Activated CD4-positive, alpha-beta memory T cell treated with anti-CD3 and anti-CD28 coated beads, Interleukin-2, amount 10 ng/mL, durations not matched to agents 7 days and 5 days (primary cell): Measurements from ENCODE around the gene PPP2R5A. TPM values are rescaled to one million over a fixed set of nuclear protein-coding genes. Genes with fewer than 3 reads are reported as not detected.
A peak's percentile ranks its signal among the peaks of the same experiment; 100 is the strongest.
"Not testable (repeated sequence)": the region's sequence is repeated elsewhere in the genome, so short reads cannot be mapped to it uniquely, and the experiment has no call there.

Experiments
- CTCF ChIA-PET: fragments of 350-600 bp; sonication (Branson Sonifier 250); formaldehyde crosslinking; loops from one replicate; lab custom pipeline; 2021; ENCODE audit warnings: antibody characterized with exemption, inconsistent platforms; lab: Charles Lee
- POLR2A ChIA-PET: fragments of 350-600 bp; sonication (Branson Sonifier 250); formaldehyde crosslinking; loops from one replicate; lab custom pipeline; 2021; ENCODE audit warnings: antibody characterized with exemption; lab: Charles Lee
- DNase-seq: peaks from one replicate; pipeline ENCODE4 v3.0.0-alpha.2; 2020
- H3K27ac Mint-ChIP-seq: one replicate; pipeline ENCODE4 v1.8.0; 2021; ENCODE audit warnings: mild to moderate bottlenecking, mixed read lengths
- H3K27me3 Mint-ChIP-seq: one replicate; pipeline ENCODE4 v1.8.0; 2021; ENCODE audit warnings: mixed read lengths
- H3K36me3 Mint-ChIP-seq: one replicate; pipeline ENCODE4 v1.8.0; 2021; ENCODE audit warnings: low read depth, mixed read lengths
- H3K4me1 Mint-ChIP-seq: one replicate; pipeline ENCODE4 v1.8.0; 2021; ENCODE audit warnings: mixed read lengths
- H3K4me3 Mint-ChIP-seq: one replicate; pipeline ENCODE4 v1.8.0; 2021; ENCODE audit warnings: mild to moderate bottlenecking, mixed read lengths
- H3K9me3 Mint-ChIP-seq: one replicate; pipeline ENCODE4 v1.8.0; 2021; ENCODE audit warnings: mixed read lengths
- total RNA-seq, 2 experiments: library from RNA; stranded (reverse); gene quantifications; one replicate each; pipeline ENCODE4 v1.2.3, GENCODE V29; 2021

PPP2R5A gene
- total RNA-seq, 2 experiments from 2014 or later, result 65.9 to 67.0 TPM

GRCh38 chr1:212305984-212306452 lies 20.8 kb downstream of the PPP2R5A start:
- Mint-ChIP-seq H3K4me1 (peaks cover 11% of the 10 kb centered on the region), H3K36me3 (peaks cover 48% of the 10 kb centered on the region)
- DNase-seq, H3K9me3 Mint-ChIP-seq, H3K27ac Mint-ChIP-seq, H3K4me3 Mint-ChIP-seq, CTCF ChIA-PET, H3K27me3 Mint-ChIP-seq, POLR2A ChIA-PET: not testable (repeated sequence)

DNA sequence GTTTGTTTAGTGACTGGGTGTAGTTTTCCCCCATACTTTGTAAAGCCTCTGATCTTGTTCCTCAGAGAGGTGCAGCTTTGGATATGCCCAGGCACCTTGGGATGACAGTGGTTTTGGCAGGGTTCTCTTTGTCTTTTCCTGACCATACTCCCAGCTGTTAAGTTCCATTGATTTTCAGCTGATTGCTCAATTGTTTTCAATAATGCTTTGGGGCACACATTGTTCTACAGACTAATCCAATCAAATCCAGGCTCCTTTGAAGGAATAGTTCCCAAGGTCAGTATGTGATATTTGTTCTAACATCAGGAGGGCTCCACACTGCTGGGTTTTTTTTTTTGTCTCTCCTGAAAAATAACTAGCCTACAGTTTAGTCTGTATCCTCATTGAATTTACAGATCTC lies 24.8 kb downstream of the PPP2R5A start:
- H3K4me1 Mint-ChIP-seq, result peaks cover 4% of the 10 kb centered on the region
- DNase-seq, result no peak
- H3K9me3 Mint-ChIP-seq, result peaks cover 4% of the 10 kb centered on the region
- no peak overlapping the region for H3K27ac Mint-ChIP-seq
- no peak overlapping the region for H3K4me3 Mint-ChIP-seq
- H3K27me3 Mint-ChIP-seq, result no peaks in the 10 kb centered on the region
- CTCF ChIA-PET, result interaction anchor here (1.3 to 3.5 kb wide), 3 partner anchors 146 to 240 kb away, joined by 3 to 12 read pairs (median 11); no protein-coding TSS in a partner anchor
- H3K36me3 Mint-ChIP-seq, result peaks cover 41% of the 10 kb centered on the region
- POLR2A ChIA-PET, result no interaction called here

DNA sequence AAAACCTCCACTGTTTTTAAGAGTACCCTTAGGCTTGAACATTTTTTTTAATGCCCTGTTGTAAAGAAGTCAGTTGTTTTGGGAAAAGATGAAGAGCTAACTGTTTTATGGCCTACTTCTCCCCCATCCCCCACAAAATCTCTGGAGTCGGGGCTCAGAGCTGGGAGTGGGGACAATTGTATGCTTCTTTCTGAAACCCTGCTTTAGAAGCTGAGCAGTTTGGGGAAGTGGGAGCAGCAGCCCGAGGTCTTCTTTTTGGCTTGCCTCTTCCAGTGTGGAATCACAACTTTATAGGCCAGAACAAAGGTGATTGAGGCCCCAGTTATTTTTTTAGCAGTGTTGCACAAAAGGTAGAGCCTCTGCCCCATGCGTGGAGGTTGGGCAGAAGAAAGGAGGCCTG lies 25.2 kb downstream of the PPP2R5A start:
- no peak for DNase-seq
- ChIA-PET CTCF (interaction anchor here (1.1 to 3.5 kb wide), 4 partner anchors 58 to 241 kb away, joined by 3 to 12 read pairs (median 7); no protein-coding TSS in a partner anchor), POLR2A (no interaction called here)
- Mint-ChIP-seq H3K9me3 (peaks cover 2% of the 10 kb centered on the region), H3K4me3 (no peak overlapping the region), H3K27ac (no peak overlapping the region), H3K36me3 (peaks cover 38% of the 10 kb centered on the region), H3K4me1 (peaks cover 4% of the 10 kb centered on the region), H3K27me3 (no peaks in the 10 kb centered on the region)

DNA sequence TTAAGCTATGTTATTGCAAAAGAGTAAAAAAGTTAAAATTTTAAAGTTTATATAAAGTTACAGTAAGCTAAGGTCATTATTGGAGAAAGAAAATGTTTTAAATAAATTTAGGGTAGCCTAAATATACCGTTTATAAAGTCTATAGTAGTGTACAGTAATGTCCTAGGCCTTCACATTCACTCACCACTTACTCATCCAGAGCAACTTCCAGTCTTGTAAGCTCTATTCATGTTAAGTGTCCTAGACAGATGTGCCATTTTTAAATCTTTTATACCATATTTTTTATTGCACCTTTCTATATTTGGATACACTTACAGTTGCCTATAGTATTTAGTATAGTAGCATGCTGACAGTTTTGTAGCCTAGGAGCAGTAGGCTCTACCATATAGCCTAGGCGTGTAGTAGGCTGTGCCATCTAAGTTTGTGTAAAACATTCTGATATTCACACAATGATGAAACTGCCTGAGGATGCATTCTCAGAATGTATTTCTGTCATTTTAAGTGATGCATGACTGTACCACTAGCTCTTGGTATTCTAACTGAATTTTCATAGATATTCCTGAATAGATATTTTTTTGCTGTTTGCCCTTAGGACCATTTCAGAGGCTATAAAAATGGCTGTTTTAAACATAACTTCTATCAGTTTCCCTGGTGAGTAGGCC lies 26.8 kb downstream of the PPP2R5A start:
- no peak overlapping the region for H3K27ac Mint-ChIP-seq
- H3K4me1 Mint-ChIP-seq, result peaks cover 13% of the 10 kb centered on the region
- H3K36me3 Mint-ChIP-seq, result peaks cover 31% of the 10 kb centered on the region
- CTCF ChIA-PET, result interaction anchor here (0.5 to 3.5 kb wide), 4 partner anchors 26 to 614 kb away, joined by 3 to 12 read pairs (median 7); no protein-coding TSS in a partner anchor
- no peaks in the 10 kb centered on the region for H3K27me3 Mint-ChIP-seq
- no peak overlapping the region for H3K4me3 Mint-ChIP-seq
- no peak for DNase-seq
- H3K9me3 Mint-ChIP-seq, result no peaks in the 10 kb centered on the region
- POLR2A ChIA-PET, result interaction anchor here (1.8 kb wide), 1 partner anchor 241 kb away, joined by 3 read pairs; no protein-coding TSS in a partner anchor

GRCh38 chr1:212313616-212314015 lies 28.4 kb downstream of the PPP2R5A start:
- Mint-ChIP-seq H3K27ac (no peak overlapping the region), H3K36me3 (peaks cover 24% of the 10 kb centered on the region), H3K27me3 (no peaks in the 10 kb centered on the region), H3K4me1 (peaks cover 15% of the 10 kb centered on the region), H3K9me3 (no peaks in the 10 kb centered on the region), H3K4me3 (no peak overlapping the region)
- POLR2A ChIA-PET, result no interaction called here
- DNase-seq, result no peak
- CTCF ChIA-PET, result interaction anchor here (0.8 to 2.0 kb wide), 6 partner anchors 27 to 251 kb away, joined by 3 to 7 read pairs (median 3); partner anchors contain the start of gene PPP2R5A

DNA sequence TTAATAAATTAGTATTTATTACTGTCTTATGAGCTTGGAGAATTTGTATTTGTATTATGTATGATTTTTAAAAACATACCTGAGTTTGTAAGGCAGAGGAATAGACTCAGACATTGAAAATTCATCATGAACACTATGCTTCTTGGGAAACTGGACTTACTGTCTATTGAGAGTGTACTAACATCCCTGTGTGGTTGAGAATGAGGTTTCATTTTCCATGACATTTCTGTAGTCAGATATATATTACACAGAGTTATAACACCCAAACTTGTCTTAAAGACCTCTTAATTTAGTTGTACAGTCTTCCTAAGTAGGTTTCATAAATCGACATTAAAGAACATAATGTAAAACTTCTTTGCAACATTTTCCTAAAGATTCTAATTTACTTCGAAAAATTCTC lies 30.0 kb downstream of the PPP2R5A start:
- no peak overlapping the region for H3K27ac Mint-ChIP-seq
- POLR2A ChIA-PET, result no interaction called here
- H3K27me3 Mint-ChIP-seq, result no peaks in the 10 kb centered on the region
- H3K36me3 Mint-ChIP-seq, result peaks cover 13% of the 10 kb centered on the region
- no peaks in the 10 kb centered on the region for H3K9me3 Mint-ChIP-seq
- H3K4me1 Mint-ChIP-seq, result peaks cover 17% of the 10 kb centered on the region
- H3K4me3 Mint-ChIP-seq, result no peak overlapping the region
- DNase-seq, result no peak
- CTCF ChIA-PET, result interaction anchor here (1.0 to 2.0 kb wide), 2 partner anchors 29 to 252 kb away, joined by 3 to 7 read pairs; partner anchors contain the start of gene PPP2R5A

- Mint-ChIP-seq H3K4me1 (peaks cover 17% of the 10 kb centered on the region), H3K27ac (no peak overlapping the region), H3K4me3 (no peak overlapping the region), H3K27me3 (no peaks in the 10 kb centered on the region), H3K36me3 (peaks cover 10% of the 10 kb centered on the region), H3K9me3 (no peaks in the 10 kb centered on the region)
- CTCF ChIA-PET, result interaction anchor here (0.6 to 2.1 kb wide), 8 partner anchors 51 to 637 kb away, joined by 3 to 9 read pairs (median 4); partner anchors contain the start of genes DTL and INTS7
- peak; percentile 21 for DNase-seq
- POLR2A ChIA-PET, result no interaction called here
Observed at GRCh38 chr1:212315907-212316306, 30.7 kb downstream of the PPP2R5A start.

DNA sequence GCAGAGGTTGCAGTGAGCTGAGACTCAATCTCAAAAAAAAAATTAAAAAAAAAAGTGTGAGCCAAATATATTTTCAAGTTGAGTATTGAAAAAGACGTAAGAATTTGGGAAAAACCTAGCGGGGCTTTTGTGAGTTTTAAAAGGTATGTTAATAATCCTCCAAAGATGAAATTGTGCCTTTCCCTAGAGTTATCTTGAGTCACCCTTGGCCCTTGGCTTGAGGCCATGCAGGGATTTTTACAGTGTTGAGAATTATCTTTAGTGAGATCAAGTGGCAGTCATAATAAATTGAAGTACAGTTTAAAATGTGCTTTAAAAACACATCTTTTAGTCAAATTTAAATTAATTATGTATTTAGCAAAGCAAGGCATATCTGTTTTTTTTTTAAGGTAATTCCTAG lies 32.7 kb downstream of the PPP2R5A start:
- Mint-ChIP-seq H3K36me3 (peaks cover 8% of the 10 kb centered on the region), H3K27me3 (no peaks in the 10 kb centered on the region), H3K9me3 (no peaks in the 10 kb centered on the region), H3K27ac (no peak overlapping the region), H3K4me1 (peaks cover 17% of the 10 kb centered on the region), H3K4me3 (no peak overlapping the region)
- DNase-seq, result no peak
- CTCF ChIA-PET, result no interaction called here
- POLR2A ChIA-PET, result interaction anchor here (1.7 kb wide), 1 partner anchor 282 kb away, joined by 4 read pairs; the partner anchor contains the start of genes DTL and INTS7

GRCh38 chr1:212321031-212321430 lies 35.8 kb downstream of the PPP2R5A start:
- H3K9me3 Mint-ChIP-seq, H3K36me3 Mint-ChIP-seq, H3K27me3 Mint-ChIP-seq, H3K27ac Mint-ChIP-seq, POLR2A ChIA-PET, DNase-seq, H3K4me1 Mint-ChIP-seq, CTCF ChIA-PET, H3K4me3 Mint-ChIP-seq: not testable (repeated sequence)

GRCh38 chr1:212323066-212323465 lies 37.9 kb downstream of the PPP2R5A start:
- Mint-ChIP-seq H3K9me3 (no peaks in the 10 kb centered on the region), H3K27me3 (no peaks in the 10 kb centered on the region), H3K4me1 (peaks cover 2% of the 10 kb centered on the region), H3K4me3 (no peak overlapping the region), H3K27ac (no peak overlapping the region), H3K36me3 (peaks cover 7% of the 10 kb centered on the region)
- CTCF ChIA-PET, result interaction anchor here (1.2 kb wide), 1 partner anchor 45 kb away, joined by 4 read pairs; no protein-coding TSS in a partner anchor
- DNase-seq, result no peak
- POLR2A ChIA-PET, result no interaction called here

- H3K36me3 Mint-ChIP-seq, result peaks cover 12% of the 10 kb centered on the region
- no peak overlapping the region for H3K27ac Mint-ChIP-seq
- H3K9me3 Mint-ChIP-seq, result no peaks in the 10 kb centered on the region
- CTCF ChIA-PET, result interaction anchor here (1.0 kb wide), 1 partner anchor 130 kb away, joined by 3 read pairs; no protein-coding TSS in a partner anchor
- no peaks in the 10 kb centered on the region for H3K27me3 Mint-ChIP-seq
- no peak overlapping the region for H3K4me3 Mint-ChIP-seq
- H3K4me1 Mint-ChIP-seq, result no peaks in the 10 kb centered on the region
- DNase-seq, result no peak
- POLR2A ChIA-PET, result no interaction called here
Observed at GRCh38 chr1:212326541-212326940, 41.3 kb downstream of the PPP2R5A start.

DNA sequence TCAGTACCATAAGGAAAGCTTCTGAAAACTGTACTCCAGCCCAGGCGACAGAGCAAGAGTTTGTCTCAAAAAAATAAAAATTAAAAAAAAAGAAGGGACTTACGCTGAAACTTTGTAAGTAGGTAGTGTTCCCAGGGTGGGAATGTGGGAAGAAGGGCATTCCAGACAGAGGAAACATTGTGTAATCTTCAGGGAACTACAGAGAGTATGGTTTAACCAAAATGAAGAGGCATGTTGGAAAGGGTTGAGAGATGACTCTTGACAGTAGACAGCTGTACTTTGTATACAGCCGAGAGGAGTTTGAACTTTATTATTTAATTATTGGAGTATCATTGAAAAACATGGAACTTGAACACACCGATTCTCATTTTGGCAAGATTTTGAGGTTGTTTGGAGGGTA lies 43.0 kb downstream of the PPP2R5A start:
- no peaks in the 10 kb centered on the region for H3K9me3 Mint-ChIP-seq
- H3K4me3 Mint-ChIP-seq, result no peak overlapping the region
- H3K27ac Mint-ChIP-seq, result no peak overlapping the region
- ChIA-PET CTCF (no interaction called here), POLR2A (interaction anchor here (0.9 kb wide), 1 partner anchor 44 kb away, joined by 4 read pairs; no protein-coding TSS in a partner anchor)
- DNase-seq, result no peak
- H3K36me3 Mint-ChIP-seq, result peaks cover 15% of the 10 kb centered on the region
- H3K4me1 Mint-ChIP-seq, result no peaks in the 10 kb centered on the region
- no peaks in the 10 kb centered on the region for H3K27me3 Mint-ChIP-seq

DNA sequence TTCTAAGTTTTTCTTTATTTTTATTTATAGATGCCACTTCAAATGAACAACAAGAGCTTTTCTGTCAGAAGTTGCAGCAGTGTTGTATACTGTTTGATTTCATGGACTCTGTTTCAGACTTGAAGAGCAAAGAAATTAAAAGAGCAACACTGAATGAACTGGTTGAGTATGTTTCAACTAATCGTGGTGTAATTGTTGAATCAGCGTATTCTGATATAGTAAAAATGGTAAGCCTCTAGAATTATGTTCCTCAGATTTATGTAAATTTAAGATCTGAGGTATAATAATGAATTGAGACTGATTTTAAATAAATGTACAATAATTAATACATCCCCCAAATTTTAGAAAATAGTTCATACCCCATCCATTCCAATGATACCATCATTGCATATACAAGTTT lies 43.9 kb downstream of the PPP2R5A start:
- Mint-ChIP-seq H3K36me3 (peaks cover 21% of the 10 kb centered on the region), H3K4me3 (no peak overlapping the region), H3K9me3 (no peaks in the 10 kb centered on the region), H3K27me3 (no peaks in the 10 kb centered on the region), H3K27ac (no peak overlapping the region), H3K4me1 (no peaks in the 10 kb centered on the region)
- no peak for DNase-seq
- CTCF ChIA-PET, result no interaction called here
- POLR2A ChIA-PET, result no interaction called here
